Measurements from ENCODE around the gene ELOVL1. TPM values are rescaled to one million over a fixed set of nuclear protein-coding genes. Genes with fewer than 3 reads are reported as not detected.
A peak's percentile ranks its signal among the peaks of the same experiment; 100 is the strongest.

ELOVL1 gene
- total and polyA plus RNA-seq, 2 of the 13 experiments (the other 11 are each of a cell fraction or from before 2014, with no cell fraction given), result 55.2 to 77.4 TPM

DNA sequence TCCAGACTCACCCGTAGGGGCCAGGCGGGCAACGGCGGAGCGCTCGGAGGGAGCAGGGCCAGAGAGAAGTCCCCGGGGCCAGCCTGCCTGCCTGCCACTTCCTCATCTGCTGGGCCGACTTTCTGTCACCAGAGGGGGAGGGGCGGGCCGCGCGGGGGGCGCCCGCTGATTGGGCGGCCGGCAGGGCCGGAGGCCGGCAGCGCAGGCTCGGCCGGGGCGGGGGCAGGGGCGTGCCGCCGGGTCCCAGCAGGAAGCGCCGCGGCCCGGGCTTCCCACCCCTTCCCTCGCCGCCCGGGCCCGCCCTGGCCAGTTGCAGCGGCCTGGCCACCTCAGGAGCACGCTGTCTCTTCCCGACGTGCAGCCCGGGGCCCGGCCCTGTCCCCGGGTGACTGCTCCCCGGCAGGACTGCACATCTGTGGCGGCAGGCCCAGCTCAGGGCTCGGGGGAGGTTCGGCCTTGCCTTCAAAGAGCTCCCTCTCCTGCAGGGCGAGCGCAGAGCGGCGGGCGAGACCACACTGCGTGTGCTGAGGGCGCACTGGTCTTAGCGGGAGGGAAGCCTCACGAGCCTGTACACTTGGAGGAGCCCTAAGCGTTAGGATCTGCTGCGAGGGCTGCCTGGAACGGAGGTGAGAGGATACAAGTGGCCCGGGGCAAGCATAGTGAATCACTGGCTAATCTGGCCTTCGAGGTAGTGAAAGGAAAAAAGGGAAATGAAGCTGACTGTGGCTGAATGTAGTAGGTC is at the start of gene ELOVL1 (continued):
- TF ChIP-seq, protein P1, sequence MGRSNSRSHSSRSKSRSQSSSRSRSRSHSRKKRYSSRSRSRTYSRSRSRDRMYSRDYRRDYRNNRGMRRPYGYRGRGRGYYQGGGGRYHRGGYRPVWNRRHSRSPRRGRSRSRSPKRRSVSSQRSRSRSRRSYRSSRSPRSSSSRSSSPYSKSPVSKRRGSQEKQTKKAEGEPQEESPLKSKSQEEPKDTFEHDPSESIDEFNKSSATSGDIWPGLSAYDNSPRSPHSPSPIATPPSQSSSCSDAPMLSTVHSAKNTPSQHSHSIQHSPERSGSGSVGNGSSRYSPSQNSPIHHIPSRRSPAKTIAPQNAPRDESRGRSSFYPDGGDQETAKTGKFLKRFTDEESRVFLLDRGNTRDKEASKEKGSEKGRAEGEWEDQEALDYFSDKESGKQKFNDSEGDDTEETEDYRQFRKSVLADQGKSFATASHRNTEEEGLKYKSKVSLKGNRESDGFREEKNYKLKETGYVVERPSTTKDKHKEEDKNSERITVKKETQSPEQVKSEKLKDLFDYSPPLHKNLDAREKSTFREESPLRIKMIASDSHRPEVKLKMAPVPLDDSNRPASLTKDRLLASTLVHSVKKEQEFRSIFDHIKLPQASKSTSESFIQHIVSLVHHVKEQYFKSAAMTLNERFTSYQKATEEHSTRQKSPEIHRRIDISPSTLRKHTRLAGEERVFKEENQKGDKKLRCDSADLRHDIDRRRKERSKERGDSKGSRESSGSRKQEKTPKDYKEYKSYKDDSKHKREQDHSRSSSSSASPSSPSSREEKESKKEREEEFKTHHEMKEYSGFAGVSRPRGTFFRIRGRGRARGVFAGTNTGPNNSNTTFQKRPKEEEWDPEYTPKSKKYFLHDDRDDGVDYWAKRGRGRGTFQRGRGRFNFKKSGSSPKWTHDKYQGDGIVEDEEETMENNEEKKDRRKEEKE (IDR thresholded peaks at IDR 0.05), result no peak
- TF ChIP-seq, protein P2, sequence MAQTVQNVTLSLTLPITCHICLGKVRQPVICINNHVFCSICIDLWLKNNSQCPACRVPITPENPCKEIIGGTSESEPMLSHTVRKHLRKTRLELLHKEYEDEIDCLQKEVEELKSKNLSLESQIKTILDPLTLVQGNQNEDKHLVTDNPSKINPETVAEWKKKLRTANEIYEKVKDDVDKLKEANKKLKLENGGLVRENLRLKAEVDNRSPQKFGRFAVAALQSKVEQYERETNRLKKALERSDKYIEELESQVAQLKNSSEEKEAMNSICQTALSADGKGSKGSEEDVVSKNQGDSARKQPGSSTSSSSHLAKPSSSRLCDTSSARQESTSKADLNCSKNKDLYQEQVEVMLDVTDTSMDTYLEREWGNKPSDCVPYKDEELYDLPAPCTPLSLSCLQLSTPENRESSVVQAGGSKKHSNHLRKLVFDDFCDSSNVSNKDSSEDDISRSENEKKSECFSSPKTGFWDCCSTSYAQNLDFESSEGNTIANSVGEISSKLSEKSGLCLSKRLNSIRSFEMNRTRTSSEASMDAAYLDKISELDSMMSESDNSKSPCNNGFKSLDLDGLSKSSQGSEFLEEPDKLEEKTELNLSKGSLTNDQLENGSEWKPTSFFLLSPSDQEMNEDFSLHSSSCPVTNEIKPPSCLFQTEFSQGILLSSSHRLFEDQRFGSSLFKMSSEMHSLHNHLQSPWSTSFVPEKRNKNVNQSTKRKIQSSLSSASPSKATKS (CRISPR knock-in tag; IDR thresholded peaks at IDR 0.05), result no peak
- 0 out of 2 replicates have a peak, but pooled peaks have one; percentile 15 for TF ChIP-seq ZMYM3 (CRISPR knock-in tag; IDR thresholded peaks at IDR 0.05)
- no peak for TF ChIP-seq SRF (IDR thresholded peaks at IDR 0.05; ENCODE audit: low read depth, low read length)
- TF ChIP-seq, protein P3, sequence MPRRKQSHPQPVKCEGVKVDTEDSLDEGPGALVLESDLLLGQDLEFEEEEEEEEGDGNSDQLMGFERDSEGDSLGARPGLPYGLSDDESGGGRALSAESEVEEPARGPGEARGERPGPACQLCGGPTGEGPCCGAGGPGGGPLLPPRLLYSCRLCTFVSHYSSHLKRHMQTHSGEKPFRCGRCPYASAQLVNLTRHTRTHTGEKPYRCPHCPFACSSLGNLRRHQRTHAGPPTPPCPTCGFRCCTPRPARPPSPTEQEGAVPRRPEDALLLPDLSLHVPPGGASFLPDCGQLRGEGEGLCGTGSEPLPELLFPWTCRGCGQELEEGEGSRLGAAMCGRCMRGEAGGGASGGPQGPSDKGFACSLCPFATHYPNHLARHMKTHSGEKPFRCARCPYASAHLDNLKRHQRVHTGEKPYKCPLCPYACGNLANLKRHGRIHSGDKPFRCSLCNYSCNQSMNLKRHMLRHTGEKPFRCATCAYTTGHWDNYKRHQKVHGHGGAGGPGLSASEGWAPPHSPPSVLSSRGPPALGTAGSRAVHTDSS (CRISPR knock-in tag; conservative IDR thresholded peaks at IDR 0.05), result no peak
- TF ChIP-seq, protein P4, sequence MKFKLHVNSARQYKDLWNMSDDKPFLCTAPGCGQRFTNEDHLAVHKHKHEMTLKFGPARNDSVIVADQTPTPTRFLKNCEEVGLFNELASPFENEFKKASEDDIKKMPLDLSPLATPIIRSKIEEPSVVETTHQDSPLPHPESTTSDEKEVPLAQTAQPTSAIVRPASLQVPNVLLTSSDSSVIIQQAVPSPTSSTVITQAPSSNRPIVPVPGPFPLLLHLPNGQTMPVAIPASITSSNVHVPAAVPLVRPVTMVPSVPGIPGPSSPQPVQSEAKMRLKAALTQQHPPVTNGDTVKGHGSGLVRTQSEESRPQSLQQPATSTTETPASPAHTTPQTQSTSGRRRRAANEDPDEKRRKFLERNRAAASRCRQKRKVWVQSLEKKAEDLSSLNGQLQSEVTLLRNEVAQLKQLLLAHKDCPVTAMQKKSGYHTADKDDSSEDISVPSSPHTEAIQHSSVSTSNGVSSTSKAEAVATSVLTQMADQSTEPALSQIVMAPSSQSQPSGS (CRISPR knock-in tag; IDR thresholded peaks at IDR 0.05), result peak; percentile 61
- TF ChIP-seq, protein P5, sequence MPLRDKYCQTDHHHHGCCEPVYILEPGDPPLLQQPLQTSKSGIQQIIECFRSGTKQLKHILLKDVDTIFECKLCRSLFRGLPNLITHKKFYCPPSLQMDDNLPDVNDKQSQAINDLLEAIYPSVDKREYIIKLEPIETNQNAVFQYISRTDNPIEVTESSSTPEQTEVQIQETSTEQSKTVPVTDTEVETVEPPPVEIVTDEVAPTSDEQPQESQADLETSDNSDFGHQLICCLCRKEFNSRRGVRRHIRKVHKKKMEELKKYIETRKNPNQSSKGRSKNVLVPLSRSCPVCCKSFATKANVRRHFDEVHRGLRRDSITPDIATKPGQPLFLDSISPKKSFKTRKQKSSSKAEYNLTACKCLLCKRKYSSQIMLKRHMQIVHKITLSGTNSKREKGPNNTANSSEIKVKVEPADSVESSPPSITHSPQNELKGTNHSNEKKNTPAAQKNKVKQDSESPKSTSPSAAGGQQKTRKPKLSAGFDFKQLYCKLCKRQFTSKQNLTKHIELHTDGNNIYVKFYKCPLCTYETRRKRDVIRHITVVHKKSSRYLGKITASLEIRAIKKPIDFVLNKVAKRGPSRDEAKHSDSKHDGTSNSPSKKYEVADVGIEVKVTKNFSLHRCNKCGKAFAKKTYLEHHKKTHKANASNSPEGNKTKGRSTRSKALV (CRISPR knock-in tag; IDR thresholded peaks at IDR 0.05), result peak; percentile 89
- no peak for TF ChIP-seq RELA (CRISPR knock-in tag; IDR thresholded peaks at IDR 0.05)
- TF ChIP-seq ZNF337 (CRISPR knock-in tag; IDR thresholded peaks at IDR 0.05; ENCODE audit: borderline replicate concordance, low read depth), result peak; percentile 93; the same call in 1 of the 2 replicates
- peak; percentile 69 for TF ChIP-seq RFXAP (CRISPR knock-in tag; IDR thresholded peaks at IDR 0.05; ENCODE audit: borderline replicate concordance)
- 0 out of 2 replicates have a peak, but pooled peaks have one; percentile 82 for TF ChIP-seq ZNF713 (CRISPR knock-in tag; IDR thresholded peaks at IDR 0.05)
- TF ChIP-seq ZNF143 (CRISPR knock-in tag; IDR thresholded peaks at IDR 0.05), result no peak
- peak; percentile 83 for TF ChIP-seq AKAP8 (CRISPR knock-in tag; IDR thresholded peaks at IDR 0.05)
- TF ChIP-seq NR1H2 (CRISPR knock-in tag; IDR thresholded peaks at IDR 0.05; ENCODE audit: borderline replicate concordance, low read depth), result peak; percentile 92
- TF ChIP-seq, protein P6, sequence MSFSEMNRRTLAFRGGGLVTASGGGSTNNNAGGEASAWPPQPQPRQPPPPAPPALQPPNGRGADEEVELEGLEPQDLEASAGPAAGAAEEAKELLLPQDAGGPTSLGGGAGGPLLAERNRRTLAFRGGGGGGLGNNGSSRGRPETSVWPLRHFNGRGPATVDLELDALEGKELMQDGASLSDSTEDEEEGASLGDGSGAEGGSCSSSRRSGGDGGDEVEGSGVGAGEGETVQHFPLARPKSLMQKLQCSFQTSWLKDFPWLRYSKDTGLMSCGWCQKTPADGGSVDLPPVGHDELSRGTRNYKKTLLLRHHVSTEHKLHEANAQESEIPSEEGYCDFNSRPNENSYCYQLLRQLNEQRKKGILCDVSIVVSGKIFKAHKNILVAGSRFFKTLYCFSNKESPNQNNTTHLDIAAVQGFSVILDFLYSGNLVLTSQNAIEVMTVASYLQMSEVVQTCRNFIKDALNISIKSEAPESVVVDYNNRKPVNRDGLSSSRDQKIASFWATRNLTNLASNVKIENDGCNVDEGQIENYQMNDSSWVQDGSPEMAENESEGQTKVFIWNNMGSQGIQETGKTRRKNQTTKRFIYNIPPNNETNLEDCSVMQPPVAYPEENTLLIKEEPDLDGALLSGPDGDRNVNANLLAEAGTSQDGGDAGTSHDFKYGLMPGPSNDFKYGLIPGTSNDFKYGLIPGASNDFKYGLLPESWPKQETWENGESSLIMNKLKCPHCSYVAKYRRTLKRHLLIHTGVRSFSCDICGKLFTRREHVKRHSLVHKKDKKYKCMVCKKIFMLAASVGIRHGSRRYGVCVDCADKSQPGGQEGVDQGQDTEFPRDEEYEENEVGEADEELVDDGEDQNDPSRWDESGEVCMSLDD (CRISPR knock-in tag; IDR thresholded peaks at IDR 0.05; ENCODE audit: borderline replicate concordance), result 0 out of 2 replicates have a peak, but pooled peaks have one; percentile 51
